GM19463 (cell line): ENCODE measurements around the gene CDH18.

ENCODE experiments used
- ATAC-seq: cut with Tn5 transposase; IDR thresholded peaks from one replicate; pipeline ENCODE4 v1.9.1; 2021; ENCODE audit warnings: mild to moderate bottlenecking, moderate library complexity; ENCODE audit not compliant: unreplicated experiment

Gene CDH18

GRCh38 chr5:19616701-19617215 is 371.2 kb downstream of the CDH18 start:
- no peak for ATAC-seq

DNA sequence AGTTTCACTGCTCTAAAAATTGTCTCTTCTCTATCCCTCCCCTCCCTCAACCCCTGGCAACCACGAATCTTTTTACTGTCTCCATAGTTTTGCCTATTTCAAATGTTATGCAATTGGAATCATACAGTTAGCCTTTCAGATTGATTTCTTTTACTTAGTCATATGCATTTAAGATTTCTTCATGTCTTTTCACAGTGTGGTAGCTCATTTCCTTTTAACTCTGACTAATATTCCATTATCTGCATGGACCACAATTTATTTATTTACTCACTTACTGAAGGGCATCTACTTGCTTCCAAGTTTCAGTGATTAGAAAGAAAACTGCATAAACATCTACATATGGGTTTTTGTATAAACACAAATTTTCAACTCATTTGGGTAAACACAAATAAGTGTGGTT is 372.3 kb downstream of the CDH18 start:
- ATAC-seq = no peak

DNA sequence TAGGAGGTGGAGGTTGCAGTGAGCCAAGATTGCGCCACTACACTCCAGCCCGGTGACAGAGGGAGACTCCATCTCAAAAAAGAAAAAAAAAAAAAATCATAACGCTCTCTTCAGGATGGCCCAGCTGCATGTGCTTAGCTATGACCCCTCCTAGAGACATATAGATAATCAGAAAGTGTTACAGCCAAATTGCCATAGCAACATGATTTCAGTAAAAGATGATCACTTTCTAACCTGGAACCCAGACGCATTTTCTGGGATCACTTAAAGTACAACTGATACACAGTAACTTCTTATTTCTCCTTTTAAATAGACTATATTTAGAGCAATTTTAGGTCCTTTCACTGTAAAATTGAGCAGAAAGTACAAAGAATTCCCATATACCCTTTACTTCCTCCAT is 372.9 kb downstream of the CDH18 start:
- no peak for ATAC-seq

DNA sequence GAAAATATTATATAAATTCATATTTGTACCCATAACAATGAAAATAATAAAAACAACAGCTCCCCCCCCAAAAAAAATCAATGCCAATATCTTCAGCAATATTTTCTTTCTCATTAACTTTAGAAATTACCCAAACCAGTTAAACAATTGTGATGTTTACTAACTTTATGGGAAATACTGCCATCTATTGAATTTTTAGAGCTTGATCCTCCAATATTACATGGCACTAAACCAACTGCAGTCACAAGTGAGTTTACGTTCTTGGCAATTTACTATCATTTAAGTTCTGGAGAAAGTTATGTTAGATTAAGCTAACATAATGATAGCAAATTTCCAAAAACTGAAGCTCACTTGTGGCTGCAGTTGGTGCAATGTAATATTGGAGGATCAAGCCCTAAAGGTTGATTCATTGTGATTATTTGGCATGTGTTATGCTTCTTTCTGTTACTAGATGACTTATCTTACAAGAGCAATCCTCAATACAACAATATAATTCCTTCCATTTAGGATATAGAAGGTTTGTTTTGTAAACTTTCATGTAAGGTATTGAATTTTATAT is 379.5 kb downstream of the CDH18 start:
- ATAC-seq = no peak

DNA sequence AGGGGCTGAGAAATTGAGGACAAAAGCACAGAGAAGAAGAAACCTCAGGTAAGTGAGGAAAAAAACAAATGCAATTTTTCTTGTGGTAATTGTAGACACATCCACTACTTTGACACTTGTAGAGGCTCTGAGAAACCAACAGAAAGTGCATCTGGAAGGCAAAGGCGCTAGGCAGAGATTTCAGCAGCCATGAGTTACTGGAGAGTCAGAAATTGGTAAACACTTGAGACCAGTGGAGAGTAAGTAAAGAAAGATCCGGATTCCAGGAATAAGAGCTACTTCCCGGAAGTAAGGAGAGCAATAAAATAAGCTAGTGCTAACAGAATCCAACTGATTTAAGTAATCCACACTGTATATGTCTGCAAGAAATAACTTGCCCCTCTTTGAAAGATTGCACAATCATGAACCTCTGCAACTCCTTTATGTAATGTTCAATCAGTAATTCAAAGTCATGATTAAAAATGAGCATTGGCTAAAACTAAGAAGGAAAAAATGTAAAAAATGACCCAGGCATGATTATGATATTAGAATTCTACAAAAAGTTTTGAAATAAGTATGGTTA is 382.1 kb downstream of the CDH18 start:
- no peak for ATAC-seq

- ATAC-seq = no peak
These were observed 403.9 kb downstream of the CDH18 start for GRCh38 chr5:19584131-19584530.

DNA sequence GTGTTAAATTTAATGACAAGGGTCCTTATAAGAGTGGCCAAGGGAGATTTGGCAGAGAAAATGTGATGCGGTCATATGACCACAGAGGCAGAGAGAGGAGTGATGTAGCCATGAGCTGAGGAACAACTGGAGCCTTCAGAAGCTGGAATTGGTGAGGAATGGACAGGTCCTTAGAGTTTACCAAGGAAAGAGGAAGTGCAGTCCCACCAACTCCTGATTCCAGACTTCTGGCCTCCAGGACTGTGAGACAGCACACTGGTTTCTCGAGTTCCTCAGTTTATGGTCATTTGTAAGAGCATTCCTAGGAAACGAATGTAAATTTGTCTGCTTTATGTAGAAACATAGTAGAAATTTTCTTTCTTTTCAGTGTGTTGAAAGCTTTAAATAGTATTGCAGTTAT is 410.1 kb downstream of the CDH18 start:
- ATAC-seq = no peak

- ATAC-seq = no peak
These were observed 420.0 kb downstream of the CDH18 start for GRCh38 chr5:19568004-19568403.

DNA sequence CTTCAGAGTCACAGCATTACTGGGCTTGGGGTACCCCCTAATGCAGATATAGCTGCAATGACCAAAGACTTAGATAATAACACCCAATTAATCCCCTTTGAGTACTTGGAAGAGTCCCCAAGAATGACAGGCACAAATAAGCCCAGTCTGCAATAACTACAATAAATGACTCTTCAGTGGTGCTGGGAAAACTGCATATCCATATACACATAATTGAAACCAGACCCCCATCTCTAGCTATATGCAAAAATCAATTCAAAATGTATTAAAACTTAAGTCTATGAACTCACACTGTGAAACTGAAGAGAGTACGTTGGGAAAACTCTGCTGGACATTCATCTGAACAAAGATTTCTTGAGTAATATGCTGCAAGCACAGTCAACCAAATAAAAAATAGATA is 422.5 kb downstream of the CDH18 start:
- ATAC-seq = no peak

DNA sequence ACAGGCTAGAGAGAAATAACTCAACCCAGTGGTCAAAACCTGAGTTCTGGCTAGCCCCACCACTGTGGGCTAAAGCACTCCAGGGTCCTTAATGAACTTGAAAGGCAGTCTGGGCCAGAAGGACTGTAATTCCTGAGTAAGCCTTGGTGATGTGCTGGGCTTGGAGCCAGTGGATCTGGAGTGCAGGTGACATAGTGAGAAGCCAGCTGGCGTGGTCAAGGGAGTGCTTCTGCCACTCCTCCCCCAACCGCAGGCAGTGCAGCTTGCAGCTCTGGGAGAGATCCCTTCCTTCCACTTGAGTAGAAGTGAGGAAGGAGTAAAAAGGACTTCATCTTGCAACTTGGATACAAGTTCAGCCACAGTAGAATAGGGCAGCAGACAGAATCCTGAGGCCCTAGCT is 424.0 kb downstream of the CDH18 start:
- ATAC-seq = no peak

DNA sequence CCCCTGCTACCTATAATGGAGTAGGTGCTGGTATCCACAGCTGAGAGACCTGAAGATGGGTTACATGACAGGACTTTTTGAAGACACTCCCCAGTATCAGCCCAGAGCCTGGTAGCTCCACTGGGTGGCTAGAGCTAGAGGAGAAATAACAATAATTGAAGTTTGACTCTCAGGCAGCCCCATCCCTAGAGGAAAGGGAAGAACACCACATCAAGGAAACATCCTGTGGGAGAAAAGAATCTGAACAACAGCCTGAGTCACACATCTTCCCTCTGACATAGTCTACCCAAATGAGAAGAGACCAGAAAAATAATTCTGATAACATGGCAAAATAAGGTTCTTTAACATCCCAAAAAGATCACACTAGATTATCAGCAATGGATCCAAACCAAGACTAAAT is 432.1 kb downstream of the CDH18 start:
- ATAC-seq = no peak

GRCh38 chr5:19555436-19555835 is 432.6 kb downstream of the CDH18 start:
- ATAC-seq = no peak

GRCh38 chr5:19554524-19554923 is 433.5 kb downstream of the CDH18 start:
- ATAC-seq = no peak

DNA sequence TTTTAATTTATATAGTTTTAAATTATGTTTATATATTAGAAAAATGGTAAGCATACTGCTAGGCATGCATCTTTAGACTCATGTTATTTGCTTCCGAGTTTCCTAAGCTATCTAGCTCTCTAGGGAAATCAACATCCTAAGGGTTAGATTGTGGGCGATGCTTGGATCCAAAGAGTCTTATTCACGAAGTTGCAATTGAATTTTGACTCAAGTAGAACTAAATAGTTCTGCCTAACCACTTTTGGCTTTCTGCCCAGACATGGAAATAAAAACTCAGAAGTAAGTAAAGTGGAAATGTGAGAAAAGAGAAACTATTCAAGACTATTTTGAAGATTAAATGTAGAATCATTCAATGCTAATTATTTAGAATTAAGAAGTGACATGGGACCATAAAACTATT is 440.4 kb downstream of the CDH18 start:
- no peak for ATAC-seq

DNA sequence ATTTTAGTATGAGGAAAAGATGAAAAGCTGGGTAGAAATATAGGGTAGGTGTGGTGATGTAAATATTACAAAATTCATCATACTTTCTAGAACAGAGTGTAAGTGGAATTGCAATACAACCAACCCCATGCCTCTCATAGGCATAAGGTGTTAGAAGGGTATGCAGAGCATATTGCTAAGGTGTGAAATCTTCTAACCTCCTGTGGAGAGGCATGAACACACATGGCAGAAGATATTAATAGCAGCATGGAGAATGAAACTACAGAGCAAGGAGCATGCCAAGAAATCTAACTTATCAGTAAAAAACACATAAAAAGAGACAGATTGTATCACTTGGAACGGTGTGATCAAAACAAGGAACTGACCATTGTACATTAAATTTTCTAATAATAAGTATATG is 441.5 kb downstream of the CDH18 start:
- ATAC-seq = no peak

DNA sequence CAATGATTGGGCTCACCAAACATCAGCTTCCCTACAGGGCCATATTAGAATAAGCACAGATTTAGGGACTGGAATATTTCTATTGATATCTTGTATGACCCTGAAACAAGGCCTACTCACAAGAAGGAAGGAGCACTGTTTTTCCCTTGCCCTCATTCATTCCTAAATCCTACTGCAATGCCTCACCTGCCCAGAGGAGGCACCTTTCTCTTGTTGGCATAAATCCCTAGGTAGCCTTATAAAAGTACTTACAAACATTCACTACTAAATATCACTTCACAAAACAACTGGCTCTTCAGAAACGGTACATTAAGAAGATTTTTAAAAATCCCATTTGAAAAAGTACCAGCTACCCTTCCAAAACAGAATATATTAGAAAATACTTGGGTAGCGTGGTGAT is 449.4 kb downstream of the CDH18 start:
- no peak for ATAC-seq

DNA sequence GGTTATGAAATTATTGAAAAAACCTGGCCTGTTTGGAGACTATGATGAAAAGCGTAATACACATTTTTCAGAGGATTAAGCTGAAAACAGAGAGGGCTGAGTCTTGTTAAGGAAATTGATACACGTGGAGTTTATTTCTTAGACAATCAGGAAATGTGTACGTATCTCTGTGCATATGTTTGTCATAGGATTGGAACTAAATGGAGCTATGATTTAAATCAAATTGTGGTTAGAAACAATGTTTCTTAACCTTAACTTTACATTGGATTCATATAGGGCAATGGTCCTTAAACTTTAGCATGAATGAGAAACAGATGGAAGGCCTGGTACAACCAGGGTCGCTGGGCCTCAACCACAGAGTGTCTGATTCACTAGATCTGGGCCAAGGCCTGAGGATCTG is 451.6 kb downstream of the CDH18 start:
- ATAC-seq = no peak

DNA sequence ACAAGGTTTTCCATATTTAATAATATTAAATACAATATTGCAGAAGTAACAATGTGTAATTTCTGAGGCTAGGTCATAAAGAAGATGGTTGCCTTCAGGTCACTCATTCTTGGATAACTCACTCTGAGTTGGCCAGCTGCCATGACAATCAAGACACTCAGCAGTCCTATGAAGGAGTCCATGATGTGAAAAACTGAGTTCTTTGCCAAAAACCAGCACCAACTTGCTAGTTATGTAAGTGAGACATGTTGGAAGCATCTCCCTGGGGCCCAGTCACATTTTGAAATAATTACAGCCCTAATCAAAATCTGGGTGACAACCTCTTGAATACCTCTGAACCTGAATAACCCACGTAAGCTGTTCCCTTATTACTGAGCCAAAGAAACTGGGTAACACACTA is 453.2 kb downstream of the CDH18 start:
- ATAC-seq = no peak

- no peak for ATAC-seq
These were observed 455.1 kb downstream of the CDH18 start for GRCh38 chr5:19532936-19533335.

DNA sequence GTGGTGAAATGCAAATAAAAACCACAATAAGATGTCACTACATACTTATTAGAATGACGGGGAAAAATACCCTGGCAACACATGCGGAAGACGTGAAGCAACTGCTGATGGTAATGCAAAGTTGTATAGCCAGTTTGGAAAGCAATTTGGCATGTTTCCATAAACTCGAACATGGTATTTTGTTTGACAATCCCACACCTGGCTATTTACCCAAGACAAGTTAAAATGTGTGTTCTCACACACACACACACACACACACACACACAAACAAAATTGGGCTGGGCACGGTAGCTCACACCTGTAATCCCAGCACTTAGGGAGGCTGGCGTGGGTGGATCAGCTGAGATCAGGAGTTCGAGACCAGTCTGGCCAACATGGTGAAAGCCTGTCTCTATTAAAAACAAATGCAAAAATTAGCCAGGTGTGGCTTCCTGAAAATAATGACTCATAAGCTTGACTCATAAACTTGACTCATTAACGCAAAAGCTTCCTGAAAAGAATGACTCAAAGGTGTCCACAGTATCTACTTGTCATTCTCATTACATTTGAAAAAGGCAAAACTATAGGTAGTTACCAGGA is 456.5 kb downstream of the CDH18 start:
- ATAC-seq = no peak

GRCh38 chr5:19519448-19519847 is 468.6 kb downstream of the CDH18 start:
- ATAC-seq = no peak

- no peak for ATAC-seq
These were observed 489.1 kb downstream of the CDH18 start for GRCh38 chr5:19498852-19499251.
